ENCODE results near the gene OR5AC2. TPM values are rescaled to one million over a fixed set of nuclear protein-coding genes. Genes with fewer than 3 reads are reported as not detected.

Gene OR5AC2
- total RNA-seq, 1 experiment from 2014 or later = not detected

DNA sequence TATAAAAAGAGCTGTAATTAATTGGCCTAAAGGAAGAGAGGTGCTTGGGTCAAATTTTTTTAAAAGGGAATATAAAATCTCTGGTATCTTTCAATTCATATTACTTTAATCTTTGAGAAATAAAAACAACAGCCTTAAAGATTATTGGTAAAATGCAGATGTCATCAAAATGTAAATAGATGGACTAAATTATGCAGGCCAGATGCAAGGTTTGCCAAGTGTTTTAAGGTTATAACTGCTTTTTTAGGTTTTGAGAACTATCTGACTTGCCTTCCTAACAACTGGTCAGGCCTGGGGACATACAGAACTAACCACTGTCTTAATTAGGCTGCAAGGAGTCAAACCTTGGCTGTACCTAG is 23.6 kb downstream of the OR5AC2 start:
- Histone ChIP-seq H3K4me1 (ENCODE audit: control insufficient read depth, insufficient read depth, low read length) (no peaks in the 10 kb centered on the region), H3K4me3 (ENCODE audit: low read depth in 2 of 2, low read length in 2 of 2) (no peak overlapping the region), H3K27me3 (ENCODE audit: control insufficient read depth, insufficient read depth, low read length) (no peaks in the 10 kb centered on the region), H3K9me3 (ENCODE audit: control insufficient read depth, insufficient read depth, low read depth, low read length) (peaks cover 12% of the 10 kb centered on the region; the same call in 1 of the 2 replicates), H3K27ac (ENCODE audit: low read length) (no peak overlapping the region), H3K36me3 (ENCODE audit: control insufficient read depth, insufficient read depth, low read length) (no peaks in the 10 kb centered on the region)
- ChIA-PET POLR2A (no interaction called here), CTCF (no interaction called here)
- no peak for ATAC-seq
- in situ Hi-C loops (cut with HindIII; ENCODE audit: low pct_unique_long_range_greater_than_20kb, low sequenced_read_pairs) (no loop called here), intact Hi-C loops (cut with micrococcal nuclease; ENCODE audit: unreplicated experiment) (no loop called here)
- BruUV-seq (replicated peaks) = no TSS peak
- TF ChIP-seq SIN3A (IDR thresholded peaks at IDR 0.05; ENCODE audit: borderline replicate concordance, insufficient read depth, low read depth, low read length) (no peak), POLR2AphosphoS5 (IDR thresholded peaks at IDR 0.05; ENCODE audit: low read depth, low read length) (no peak), TCF7L2 (IDR thresholded peaks at IDR 0.05; ENCODE audit: low read depth, low read length) (no peak)
- TF ChIP-seq, protein P1, sequence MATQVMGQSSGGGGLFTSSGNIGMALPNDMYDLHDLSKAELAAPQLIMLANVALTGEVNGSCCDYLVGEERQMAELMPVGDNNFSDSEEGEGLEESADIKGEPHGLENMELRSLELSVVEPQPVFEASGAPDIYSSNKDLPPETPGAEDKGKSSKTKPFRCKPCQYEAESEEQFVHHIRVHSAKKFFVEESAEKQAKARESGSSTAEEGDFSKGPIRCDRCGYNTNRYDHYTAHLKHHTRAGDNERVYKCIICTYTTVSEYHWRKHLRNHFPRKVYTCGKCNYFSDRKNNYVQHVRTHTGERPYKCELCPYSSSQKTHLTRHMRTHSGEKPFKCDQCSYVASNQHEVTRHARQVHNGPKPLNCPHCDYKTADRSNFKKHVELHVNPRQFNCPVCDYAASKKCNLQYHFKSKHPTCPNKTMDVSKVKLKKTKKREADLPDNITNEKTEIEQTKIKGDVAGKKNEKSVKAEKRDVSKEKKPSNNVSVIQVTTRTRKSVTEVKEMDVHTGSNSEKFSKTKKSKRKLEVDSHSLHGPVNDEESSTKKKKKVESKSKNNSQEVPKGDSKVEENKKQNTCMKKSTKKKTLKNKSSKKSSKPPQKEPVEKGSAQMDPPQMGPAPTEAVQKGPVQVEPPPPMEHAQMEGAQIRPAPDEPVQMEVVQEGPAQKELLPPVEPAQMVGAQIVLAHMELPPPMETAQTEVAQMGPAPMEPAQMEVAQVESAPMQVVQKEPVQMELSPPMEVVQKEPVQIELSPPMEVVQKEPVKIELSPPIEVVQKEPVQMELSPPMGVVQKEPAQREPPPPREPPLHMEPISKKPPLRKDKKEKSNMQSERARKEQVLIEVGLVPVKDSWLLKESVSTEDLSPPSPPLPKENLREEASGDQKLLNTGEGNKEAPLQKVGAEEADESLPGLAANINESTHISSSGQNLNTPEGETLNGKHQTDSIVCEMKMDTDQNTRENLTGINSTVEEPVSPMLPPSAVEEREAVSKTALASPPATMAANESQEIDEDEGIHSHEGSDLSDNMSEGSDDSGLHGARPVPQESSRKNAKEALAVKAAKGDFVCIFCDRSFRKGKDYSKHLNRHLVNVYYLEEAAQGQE (IDR thresholded peaks at IDR 0.05; ENCODE audit: insufficient read depth in 1 of 2, low read depth in 2 of 2, low read length in 1 of 2) = no peak
- TF ChIP-seq, protein P2, sequence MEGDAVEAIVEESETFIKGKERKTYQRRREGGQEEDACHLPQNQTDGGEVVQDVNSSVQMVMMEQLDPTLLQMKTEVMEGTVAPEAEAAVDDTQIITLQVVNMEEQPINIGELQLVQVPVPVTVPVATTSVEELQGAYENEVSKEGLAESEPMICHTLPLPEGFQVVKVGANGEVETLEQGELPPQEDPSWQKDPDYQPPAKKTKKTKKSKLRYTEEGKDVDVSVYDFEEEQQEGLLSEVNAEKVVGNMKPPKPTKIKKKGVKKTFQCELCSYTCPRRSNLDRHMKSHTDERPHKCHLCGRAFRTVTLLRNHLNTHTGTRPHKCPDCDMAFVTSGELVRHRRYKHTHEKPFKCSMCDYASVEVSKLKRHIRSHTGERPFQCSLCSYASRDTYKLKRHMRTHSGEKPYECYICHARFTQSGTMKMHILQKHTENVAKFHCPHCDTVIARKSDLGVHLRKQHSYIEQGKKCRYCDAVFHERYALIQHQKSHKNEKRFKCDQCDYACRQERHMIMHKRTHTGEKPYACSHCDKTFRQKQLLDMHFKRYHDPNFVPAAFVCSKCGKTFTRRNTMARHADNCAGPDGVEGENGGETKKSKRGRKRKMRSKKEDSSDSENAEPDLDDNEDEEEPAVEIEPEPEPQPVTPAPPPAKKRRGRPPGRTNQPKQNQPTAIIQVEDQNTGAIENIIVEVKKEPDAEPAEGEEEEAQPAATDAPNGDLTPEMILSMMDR (IDR thresholded peaks at IDR 0.05) = no peak
- no peak for DNase-seq (ENCODE audit: low read depth, low spot score)

DNA sequence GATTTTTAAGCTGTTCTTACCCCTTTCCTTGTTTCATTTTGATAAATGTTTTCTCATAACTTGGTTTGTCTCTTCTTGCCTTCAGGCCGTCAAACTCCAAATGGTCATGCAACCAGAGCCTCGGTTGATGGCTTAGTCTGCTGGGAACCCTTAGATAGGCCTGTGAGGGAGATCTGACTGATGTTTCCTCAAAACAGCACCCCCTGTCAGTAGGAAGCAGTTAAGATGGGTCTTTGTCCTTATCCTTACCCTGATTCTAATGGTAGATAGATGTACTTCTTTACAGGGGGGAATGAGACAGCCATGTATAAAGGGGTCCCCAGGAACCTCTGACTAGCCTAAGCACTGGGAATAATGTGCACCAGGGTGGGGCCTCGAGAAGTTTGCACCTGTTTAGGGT is 27.3 kb downstream of the OR5AC2 start:
- H3K36me3 ChIP-seq (ENCODE audit: control insufficient read depth, insufficient read depth, low read length) = no peaks in the 10 kb centered on the region
- no peak for DNase-seq (ENCODE audit: low read depth, low spot score)
- H3K4me1 ChIP-seq (ENCODE audit: control insufficient read depth, insufficient read depth, low read length) = no peaks in the 10 kb centered on the region
- no TSS peak for BruUV-seq (replicated peaks)
- ChIA-PET POLR2A (no interaction called here), CTCF (no interaction called here)
- no peak overlapping the region for H3K4me3 ChIP-seq (ENCODE audit: low read depth in 2 of 2, low read length in 2 of 2)
- ATAC-seq = no peak
- no peaks in the 10 kb centered on the region for H3K27me3 ChIP-seq (ENCODE audit: control insufficient read depth, insufficient read depth, low read length)
- H3K9me3 ChIP-seq (ENCODE audit: control insufficient read depth, insufficient read depth, low read depth, low read length) = peaks cover 12% of the 10 kb centered on the region; the same call in 1 of the 2 replicates
- no peak overlapping the region for H3K27ac ChIP-seq (ENCODE audit: low read length)
- intact Hi-C loops (cut with micrococcal nuclease; ENCODE audit: unreplicated experiment) (no loop called here), in situ Hi-C loops (cut with HindIII; ENCODE audit: low pct_unique_long_range_greater_than_20kb, low sequenced_read_pairs) (no loop called here)
- no peak for TF ChIP-seq TCF7L2 (IDR thresholded peaks at IDR 0.05; ENCODE audit: low read depth, low read length)

DNA sequence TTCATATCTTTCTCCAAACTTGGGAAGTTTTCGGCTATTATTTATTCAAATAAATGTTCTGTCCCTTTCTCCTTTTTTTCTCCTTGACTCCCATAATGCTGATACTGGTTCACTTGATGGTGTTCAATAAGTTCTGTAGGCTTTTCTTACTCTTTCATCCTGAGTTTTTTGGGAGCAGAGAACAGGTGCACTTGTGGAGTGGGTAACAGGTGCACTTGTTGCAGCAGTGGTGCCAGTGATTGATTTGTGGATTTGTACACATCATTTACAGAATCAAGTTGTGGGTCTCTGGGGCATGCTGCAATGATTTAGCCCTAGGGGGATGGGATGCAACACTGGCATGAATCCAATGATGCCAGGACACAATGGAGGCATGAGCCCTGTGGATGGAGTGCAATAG is 28.7 kb downstream of the OR5AC2 start:
- no TSS peak for BruUV-seq (replicated peaks)
- ChIA-PET CTCF (no interaction called here), POLR2A (no interaction called here)
- intact Hi-C loops (cut with micrococcal nuclease; ENCODE audit: unreplicated experiment) = no loop called here
- no peaks in the 10 kb centered on the region for H3K27me3 ChIP-seq (ENCODE audit: control insufficient read depth, insufficient read depth, low read length)
- H3K36me3 ChIP-seq (ENCODE audit: control insufficient read depth, insufficient read depth, low read length) = no peaks in the 10 kb centered on the region
- H3K4me1 ChIP-seq (ENCODE audit: control insufficient read depth, insufficient read depth, low read length) = no peaks in the 10 kb centered on the region
- H3K27ac ChIP-seq (ENCODE audit: low read length) = no peak overlapping the region
- TF ChIP-seq POLR2AphosphoS5 (IDR thresholded peaks at IDR 0.05; ENCODE audit: low read depth, low read length) = no peak
- no peak overlapping the region for H3K4me3 ChIP-seq (ENCODE audit: low read depth in 2 of 2, low read length in 2 of 2)
- in situ Hi-C loops (cut with HindIII; ENCODE audit: low pct_unique_long_range_greater_than_20kb, low sequenced_read_pairs) = no loop called here
- peaks cover 12% of the 10 kb centered on the region; the same call in 1 of the 2 replicates for H3K9me3 ChIP-seq (ENCODE audit: control insufficient read depth, insufficient read depth, low read depth, low read length)
- no peak for DNase-seq (ENCODE audit: low read depth, low spot score)
- ATAC-seq = no peak

Data from Panc1 (cell line).